Panc1 (cell line): ENCODE measurements around the gene ACSL1.

ENCODE experiments used
- POLR2AphosphoS5 ChIP-seq: IDR thresholded peaks from 2 replicates; pipeline ENCODE4 v1.6.1; 2012; ENCODE audit warnings: mild to moderate bottlenecking, low read depth, low read length, moderate library complexity
- REST ChIP-seq, 2 experiments: IDR thresholded peaks; 2 replicates each; pipeline ENCODE4 v1.6.1; 2011 to 2012; ENCODE audit warnings: low read depth in 2 of 2, control low read depth in 1 of 2, low read length in 1 of 2, mild to moderate bottlenecking in 1 of 2, moderate library complexity in 1 of 2; ENCODE audit not compliant: insufficient read depth in 1 of 2
- TF ChIP-seq, protein P1 (sequence below): fragments of 450-650 bp; IDR thresholded peaks from 2 replicates; pipeline ENCODE4 v1.5.1; 2017; ENCODE audit warnings: mild to moderate bottlenecking

DNA sequence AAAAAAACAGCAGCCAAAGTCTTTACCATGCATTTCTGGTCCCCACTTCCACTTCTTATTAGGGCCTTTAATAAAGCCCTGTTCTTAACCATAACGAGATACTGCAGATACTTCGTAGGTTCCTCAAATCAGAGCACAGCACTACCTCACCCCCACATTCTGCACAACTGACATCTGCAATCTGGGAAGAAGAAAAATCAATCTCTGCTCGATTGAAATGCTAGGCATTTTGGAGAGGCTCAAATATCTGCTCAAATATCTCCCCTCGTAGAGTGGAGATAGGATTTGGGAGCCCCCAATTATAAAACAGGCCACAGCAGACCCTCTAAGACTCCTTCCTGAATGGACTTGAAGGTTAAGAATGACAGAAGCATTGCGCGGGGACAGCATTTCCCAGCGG lies 51.6 kb downstream of the ACSL1 start:
- TF ChIP-seq, protein P1, sequence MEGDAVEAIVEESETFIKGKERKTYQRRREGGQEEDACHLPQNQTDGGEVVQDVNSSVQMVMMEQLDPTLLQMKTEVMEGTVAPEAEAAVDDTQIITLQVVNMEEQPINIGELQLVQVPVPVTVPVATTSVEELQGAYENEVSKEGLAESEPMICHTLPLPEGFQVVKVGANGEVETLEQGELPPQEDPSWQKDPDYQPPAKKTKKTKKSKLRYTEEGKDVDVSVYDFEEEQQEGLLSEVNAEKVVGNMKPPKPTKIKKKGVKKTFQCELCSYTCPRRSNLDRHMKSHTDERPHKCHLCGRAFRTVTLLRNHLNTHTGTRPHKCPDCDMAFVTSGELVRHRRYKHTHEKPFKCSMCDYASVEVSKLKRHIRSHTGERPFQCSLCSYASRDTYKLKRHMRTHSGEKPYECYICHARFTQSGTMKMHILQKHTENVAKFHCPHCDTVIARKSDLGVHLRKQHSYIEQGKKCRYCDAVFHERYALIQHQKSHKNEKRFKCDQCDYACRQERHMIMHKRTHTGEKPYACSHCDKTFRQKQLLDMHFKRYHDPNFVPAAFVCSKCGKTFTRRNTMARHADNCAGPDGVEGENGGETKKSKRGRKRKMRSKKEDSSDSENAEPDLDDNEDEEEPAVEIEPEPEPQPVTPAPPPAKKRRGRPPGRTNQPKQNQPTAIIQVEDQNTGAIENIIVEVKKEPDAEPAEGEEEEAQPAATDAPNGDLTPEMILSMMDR = no peak
- no peak for TF ChIP-seq POLR2AphosphoS5
- no peak for TF ChIP-seq REST (IDR thresholded peaks at IDR 0.05; ENCODE audit: insufficient read depth in 1 of 2, low read depth in 2 of 2, low read length in 1 of 2)
